Keratinocyte (primary cell): ENCODE results near the gene PCDHGC4. TPM values are rescaled to one million over a fixed set of nuclear protein-coding genes. Genes with fewer than 3 reads are reported as not detected.

ENCODE experiments used
- DNase-seq: peaks from one replicate; pipeline ENCODE4 v3.0.0-alpha.2; 2011; ENCODE audit warnings: low read depth, missing footprints, low spot score
- FAIRE-seq: peaks from 2 replicates; lab custom pipeline; 2011; peaks lifted over from hg19 to GRCh38; lab: Jason Lieb, UNC
- H2AFZ ChIP-seq: 2 replicates; pipeline ENCODE4 v1.6.0; 2012; ENCODE audit warnings: low read length, control low read depth, inconsistent platforms; ENCODE audit not compliant: control insufficient read depth
- H3K27ac ChIP-seq: 2 replicates; pipeline ENCODE4 v1.5.1; 2011; ENCODE audit warnings: low read length; ENCODE audit not compliant: control insufficient read depth, insufficient read depth
- H3K27me3 ChIP-seq: 3 replicates; pipeline ENCODE4 v1.6.0; 2011; ENCODE audit warnings: low read length; ENCODE audit not compliant: control insufficient read depth, insufficient read depth; ENCODE audit errors: extremely low read depth
- H3K36me3 ChIP-seq, 2 experiments: 2 replicates in 1 of 2; 3 replicates in 1 of 2; pipeline ENCODE4 v1.5.1; 2011; ENCODE audit warnings: low read length in 2 of 2, mild to moderate bottlenecking in 1 of 2; ENCODE audit not compliant: control insufficient read depth in 2 of 2, insufficient read depth in 2 of 2; ENCODE audit errors: extremely low read depth in 1 of 2
- H3K4me1 ChIP-seq: 3 replicates; pipeline ENCODE4 v1.5.1; 2011; ENCODE audit warnings: low read length; ENCODE audit not compliant: control insufficient read depth, insufficient read depth; ENCODE audit errors: extremely low read depth
- H3K4me2 ChIP-seq: 3 replicates; pipeline ENCODE4 v1.6.0; 2011; ENCODE audit warnings: low read depth, low read length; ENCODE audit not compliant: control insufficient read depth, insufficient read depth; ENCODE audit errors: extremely low read depth
- H3K4me3 ChIP-seq, 3 experiments: fragments of 200-600 bp in 1 of 3; sonication (generic) in 1 of 3; 2 replicates in 2 of 3; 3 replicates in 1 of 3; pipeline ENCODE4 v1.5.1; 2011 to 2016; ENCODE audit warnings: low read length in 3 of 3, mild to moderate bottlenecking in 3 of 3, control low read depth in 2 of 3, inconsistent platforms in 1 of 3, low read depth in 1 of 3, mixed read lengths in 1 of 3, mixed run types in 1 of 3, moderate library complexity in 1 of 3; ENCODE audit not compliant: control insufficient read depth in 2 of 3, insufficient read depth in 2 of 3; ENCODE audit errors: extremely low read depth in 1 of 3
- H3K79me2 ChIP-seq: 2 replicates; pipeline ENCODE4 v1.6.0; 2012; ENCODE audit warnings: low read length; ENCODE audit not compliant: control insufficient read depth, insufficient read depth
- H3K9ac ChIP-seq: 3 replicates; pipeline ENCODE4 v1.6.0; 2011; ENCODE audit warnings: low read length; ENCODE audit not compliant: control insufficient read depth, insufficient read depth; ENCODE audit errors: extremely low read depth
- H3K9me1 ChIP-seq: 3 replicates; pipeline ENCODE4 v1.6.0; 2011; ENCODE audit warnings: low read length; ENCODE audit not compliant: control insufficient read depth, insufficient read depth; ENCODE audit errors: extremely low read depth
- H3K9me3 ChIP-seq: 2 replicates; pipeline ENCODE4 v1.5.1; 2012; ENCODE audit warnings: low read depth, low read length; ENCODE audit not compliant: control insufficient read depth
- H4K20me1 ChIP-seq: 3 replicates; pipeline ENCODE4 v1.6.0; 2011; ENCODE audit warnings: low read length; ENCODE audit not compliant: control insufficient read depth, insufficient read depth; ENCODE audit errors: extremely low read depth
- CTCF ChIP-seq, 3 experiments: IDR thresholded peaks in 1 of 3; conservative IDR thresholded peaks in 1 of 3; optimal IDR thresholded peaks in 1 of 3; 2 replicates in 2 of 3; 3 replicates in 1 of 3; pipeline versions ENCODE3 to v1.5.1; 2011; ENCODE audit warnings: low read length in 3 of 3, mild to moderate bottlenecking in 3 of 3, moderate library complexity in 2 of 3, control low read depth in 1 of 3, inconsistent platforms in 1 of 3; ENCODE audit not compliant: insufficient read depth in 2 of 3; ENCODE audit errors: extremely low read depth in 1 of 3
- EZH2 ChIP-seq: IDR thresholded peaks from one replicate; pipeline ENCODE4 v1.6.1; 2012; ENCODE audit warnings: inconsistent platforms, mild to moderate bottlenecking, low read length, moderate library complexity
- dilution Hi-C: fragments of 300-500 bp; cut with MboI; formaldehyde crosslinking; loops from one replicate; pipeline ENCODE4 v1.7.0; 2020; ENCODE audit warnings: low sequenced_read_pairs; ENCODE audit not compliant: extremely low pct_ligation_motif_present
- polyA plus RNA-seq, 5 experiments: library from polyadenylated mRNA; depleted of rRNA in 3 of 5; stranded (reverse) in 3 of 5; stranded (forward) in 1 of 5; unstranded in 1 of 5; fragments of >200 nt; gene quantifications; 1 replicate in 1 of 5; 2 replicates in 3 of 5; 3 replicates in 1 of 5; pipeline versions ENCODE4 v1.2.1 to v1.2.3, GENCODE V29; 2011 to 2012; ENCODE audit warnings: missing spikeins in 2 of 5, low read depth in 1 of 5, low replicate concordance in 1 of 5

PCDHGC4 gene
- polyA plus RNA-seq, 1 donor (not counting 4 experiments of a cell fraction or from before 2014, with no cell fraction given): 0.13 TPM

GRCh38 chr5:141487131-141487530 lies 2.3 kb downstream of the PCDHGC4 start:
- no peak overlapping the region for H3K9ac ChIP-seq
- H3K79me2 ChIP-seq: no peaks in the 10 kb centered on the region
- no peaks in the 10 kb centered on the region for H4K20me1 ChIP-seq
- H3K4me3 ChIP-seq: no peak overlapping the region
- dilution Hi-C loops: no loop called here
- no peak for FAIRE-seq
- H3K4me1 ChIP-seq: peaks cover 21% of the 10 kb centered on the region
- H3K4me2 ChIP-seq: no peak overlapping the region
- H3K36me3 ChIP-seq: peaks cover 0 to 3% of the 10 kb centered on the region in 2 experiments
- no peak overlapping the region for H2AFZ ChIP-seq
- DNase-seq: no peak
- no peaks in the 10 kb centered on the region for H3K9me1 ChIP-seq
- no peak for TF ChIP-seq CTCF (optimal IDR thresholded peaks at IDR 0.05 in 1 of 3, IDR thresholded peaks at IDR 0.05 in 1 of 3, conservative IDR thresholded peaks at IDR 0.05 in 1 of 3; ENCODE audit: extremely low read depth in 1 of 3, insufficient read depth in 2 of 3, low read length in 3 of 3)
- no peak for TF ChIP-seq EZH2
- H3K27me3 ChIP-seq: no peaks in the 10 kb centered on the region
- no peak overlapping the region for H3K27ac ChIP-seq
- no peaks in the 10 kb centered on the region for H3K9me3 ChIP-seq

- Histone ChIP-seq H4K20me1 (no peaks in the 10 kb centered on the region), H3K27me3 (no peaks in the 10 kb centered on the region), H3K9ac (no peak within 1 kb of the TSS), H3K4me2 (peak within 1 kb of the TSS; percentile 39), H3K9me3 (no peaks in the 10 kb centered on the region), H3K36me3 (peaks cover 0 to 3% of the 10 kb centered on the region in 2 experiments), H3K9me1 (no peaks in the 10 kb centered on the region), H3K4me3 (peak within 1 kb of the TSS in 1 of 3 experiments; percentile 3), H3K27ac (peak within 1 kb of the TSS; percentile 4), H3K4me1 (peaks cover 21% of the 10 kb centered on the region), H2AFZ (no peak within 1 kb of the TSS), H3K79me2 (no peaks in the 10 kb centered on the region)
- TF ChIP-seq EZH2: no peak
- no peak for TF ChIP-seq CTCF (optimal IDR thresholded peaks at IDR 0.05 in 1 of 3, IDR thresholded peaks at IDR 0.05 in 1 of 3, conservative IDR thresholded peaks at IDR 0.05 in 1 of 3; ENCODE audit: extremely low read depth in 1 of 3, insufficient read depth in 2 of 3, low read length in 3 of 3)
- dilution Hi-C loops: no loop called here
- FAIRE-seq: peak; percentile 81
- DNase-seq: peak; percentile 46
Observed at GRCh38 chr5:141488591-141489561, 4.0 kb downstream of the PCDHGC4 start, which contains the start of gene PCDHGC5. TSS of gene PCDHGC5 (plus strand) at chr5:141489081. CDS start at chr5:141489241, 160 bp downstream.
